GM23338 (cell line): ENCODE data around the gene CCDC69. TPM values are rescaled to one million over a fixed set of nuclear protein-coding genes. Genes with fewer than 3 reads are reported as not detected.

Source experiments
- ATAC-seq: fragments of 200-7000 bp; cut with Tn5 transposase; 3 replicates; pipeline ENCODE4 v1.9.1; 2020
- DNase-seq: peaks from one replicate; pipeline ENCODE4 v3.0.0-alpha.2; 2015; ENCODE audit warnings: low spot score
- H2AFZ ChIP-seq: fragments of 200-600 bp; sonication (generic); 2 replicates; pipeline ENCODE4 v1.8.0; 2016; ENCODE audit warnings: antibody characterized with exemption, mild to moderate bottlenecking, moderate library complexity
- H3F3A ChIP-seq: fragments of 200-600 bp; sonication (generic); replicated peaks from 2 replicates; pipeline ENCODE4 v1.8.0; 2017; ENCODE audit warnings: antibody characterized with exemption, mixed run types, low read depth
- H3K27ac ChIP-seq: fragments of 200-600 bp; sonication (generic); 2 replicates; pipeline ENCODE4 v1.6.1; 2016; ENCODE audit warnings: low read depth
- H3K27me3 ChIP-seq: fragments of 200-600 bp; sonication (generic); 2 replicates; pipeline ENCODE4 v1.8.0; 2016; ENCODE audit warnings: mild to moderate bottlenecking, mixed run types, moderate library complexity; ENCODE audit not compliant: insufficient read depth
- H3K36me3 ChIP-seq: fragments of 200-600 bp; sonication (generic); 2 replicates; pipeline ENCODE4 v1.8.0; 2016; ENCODE audit warnings: mild to moderate bottlenecking; ENCODE audit not compliant: insufficient read depth
- H3K4me1 ChIP-seq: fragments of 200-600 bp; sonication (generic); 2 replicates; pipeline ENCODE4 v1.8.0; 2016; ENCODE audit warnings: mild to moderate bottlenecking, moderate library complexity; ENCODE audit not compliant: insufficient read depth
- H3K4me2 ChIP-seq: fragments of 200-600 bp; sonication (generic); 2 replicates; pipeline ENCODE4 v1.7.1; 2017; ENCODE audit warnings: mixed run types
- H3K4me3 ChIP-seq: fragments of 200-600 bp; sonication (generic); 2 replicates; pipeline ENCODE4 v1.6.1; 2016; ENCODE audit warnings: mixed run types
- H3K79me2 ChIP-seq: fragments of 200-600 bp; sonication (generic); replicated peaks from 2 replicates; pipeline ENCODE4 v1.8.0; 2017; ENCODE audit warnings: mild to moderate bottlenecking; ENCODE audit not compliant: insufficient read depth
- H3K9me2 ChIP-seq: fragments of 200-600 bp; sonication (generic); 2 replicates; pipeline ENCODE4 v1.8.0; 2017; ENCODE audit not compliant: insufficient read depth
- H4K20me1 ChIP-seq: fragments of 200-600 bp; sonication (generic); replicated peaks from 2 replicates; pipeline ENCODE4 v1.8.0; 2017; ENCODE audit warnings: mild to moderate bottlenecking; ENCODE audit not compliant: insufficient read depth
- H3K27ac Mint-ChIP-seq: 2 replicates; pipeline ENCODE4 v1.8.0; 2020; ENCODE audit warnings: inconsistent platforms, mild to moderate bottlenecking, moderate library complexity, mixed read lengths
- H3K27me3 Mint-ChIP-seq: 3 replicates; pipeline ENCODE4 v1.8.0; 2022; ENCODE audit warnings: low read depth, mild to moderate bottlenecking, moderate library complexity, mixed read lengths, inconsistent platforms; ENCODE audit not compliant: insufficient read depth, poor library complexity
- H3K36me3 Mint-ChIP-seq: 3 replicates; pipeline ENCODE4 v1.8.0; 2021; ENCODE audit warnings: low read depth, mild to moderate bottlenecking, inconsistent platforms, moderate library complexity, mixed read lengths
- H3K4me1 Mint-ChIP-seq: 3 replicates; pipeline ENCODE4 v1.8.0; 2020; ENCODE audit warnings: mild to moderate bottlenecking, inconsistent platforms, mixed read lengths
- H3K4me3 Mint-ChIP-seq: 3 replicates; pipeline ENCODE4 v1.8.0; 2021; ENCODE audit warnings: moderate library complexity, mild to moderate bottlenecking, inconsistent platforms, mixed read lengths
- H3K9me3 Mint-ChIP-seq: 3 replicates; pipeline ENCODE4 v1.8.0; 2020; ENCODE audit warnings: moderate library complexity, mild to moderate bottlenecking, inconsistent platforms, mixed read lengths
- CTCF ChIP-seq, 2 experiments: fragments of 200-600 bp in 1 of 2; sonication (generic) in 1 of 2; conservative IDR thresholded peaks; 2 replicates each; pipeline versions ENCODE4 v1.5.1 to v1.6.1; 2016 to 2017; ENCODE audit warnings: antibody characterized with exemption in 2 of 2, low read depth in 2 of 2, mild to moderate bottlenecking in 2 of 2, moderate library complexity in 1 of 2
- EZH2phosphoT487 ChIP-seq: fragments of 200-600 bp; sonication (generic); IDR thresholded peaks from one replicate; pipeline ENCODE4 v1.8.1; 2018; ENCODE audit warnings: antibody characterized with exemption; ENCODE audit not compliant: unreplicated experiment
- JUNB ChIP-seq: IDR thresholded peaks from one replicate; pipeline ENCODE4 v1.6.1; 2016; ENCODE audit warnings: antibody characterized with exemption; ENCODE audit not compliant: unreplicated experiment
- NANOG ChIP-seq: IDR thresholded peaks from 2 replicates; pipeline ENCODE4 v1.6.1; 2016; ENCODE audit warnings: antibody characterized with exemption, borderline replicate concordance
- REST ChIP-seq: IDR thresholded peaks from one replicate; pipeline ENCODE4 v1.6.1; 2018; ENCODE audit warnings: antibody characterized with exemption; ENCODE audit not compliant: unreplicated experiment
- STAT1 ChIP-seq: IDR thresholded peaks from one replicate; pipeline ENCODE4 v1.6.1; 2016; ENCODE audit warnings: antibody characterized with exemption; ENCODE audit not compliant: unreplicated experiment
- ZNF114 ChIP-seq: fragments of 250-450 bp; sonication (Bioruptor Pico); IDR thresholded peaks from 2 replicates; pipeline ENCODE4 v1.5.0; 2020; ENCODE audit warnings: mild to moderate bottlenecking, moderate library complexity
- ZNF462 ChIP-seq: fragments of 250-450 bp; sonication (Bioruptor Pico); IDR thresholded peaks from 2 replicates; pipeline ENCODE4 v1.5.0; 2020; ENCODE audit warnings: mild to moderate bottlenecking, moderate library complexity
- polyA plus RNA-seq: library from polyadenylated mRNA; unstranded; fragments of >200 nt; fragmentation: Nextera tagmentation; extraction: Ambion mirVana; gene quantifications from 2 replicates; pipeline ENCODE4 v1.2.1, GENCODE V29; 2016
- total RNA-seq: library from RNA; depleted of rRNA; stranded (reverse); fragments of >200 nt; shearing (Covaris generic); gene quantifications from 2 replicates; pipeline ENCODE4 v1.2.3, GENCODE V29; 2014

Gene CCDC69
- total and polyA plus RNA-seq, 2 experiments from 2014 or later: 2.7 to 5.3 TPM

- Histone ChIP-seq H3K79me2 (peaks cover 6% of the 10 kb centered on the region; the same call in 1 of the 2 replicates), H3K4me2 (no peak overlapping the region), H3K9me2 (no peaks in the 10 kb centered on the region), H4K20me1 (no peaks in the 10 kb centered on the region), H3K36me3 (no peaks in the 10 kb centered on the region), H2AFZ (no peak overlapping the region), H3F3A (no peaks in the 10 kb centered on the region), H3K4me1 (peaks cover 27% of the 10 kb centered on the region), H3K4me3 (no peak overlapping the region), H3K27ac (no peak overlapping the region), H3K27me3 (no peaks in the 10 kb centered on the region)
- H3K9me3 Mint-ChIP-seq: no peaks in the 10 kb centered on the region
- H3K36me3 Mint-ChIP-seq: no peaks in the 10 kb centered on the region
- H3K4me3 Mint-ChIP-seq: no peak overlapping the region
- peaks cover 25% of the 10 kb centered on the region for H3K4me1 Mint-ChIP-seq
- H3K27me3 Mint-ChIP-seq: peaks cover 10% of the 10 kb centered on the region
- H3K27ac Mint-ChIP-seq: no peak overlapping the region
- DNase-seq (no peak), ATAC-seq (no peak)
- TF ChIP-seq REST (no peak), NANOG (no peak), CTCF (conservative IDR thresholded peaks at IDR 0.05; ENCODE audit: low read depth in 2 of 2) (no peak), STAT1 (no peak)
Measured at GRCh38 chr5:151249281-151249680, 25.4 kb upstream of the CCDC69 start.

- Histone ChIP-seq H3F3A (no peaks in the 10 kb centered on the region), H3K27me3 (no peaks in the 10 kb centered on the region), H3K36me3 (no peaks in the 10 kb centered on the region), H2AFZ (no peak overlapping the region), H3K79me2 (no peaks in the 10 kb centered on the region), H4K20me1 (no peaks in the 10 kb centered on the region), H3K4me3 (no peak overlapping the region), H3K4me1 (peaks cover 21% of the 10 kb centered on the region), H3K4me2 (no peak overlapping the region), H3K27ac (no peak overlapping the region), H3K9me2 (no peaks in the 10 kb centered on the region)
- DNase-seq: no peak
- TF ChIP-seq ZNF462 (CRISPR knock-in tag) (no peak), STAT1 (no peak), EZH2phosphoT487 (no peak), CTCF (conservative IDR thresholded peaks at IDR 0.05; ENCODE audit: low read depth in 2 of 2) (no peak), ZNF114 (no peak), JUNB (no peak)
- peaks cover 10% of the 10 kb centered on the region for H3K27me3 Mint-ChIP-seq
- no peaks in the 10 kb centered on the region for H3K36me3 Mint-ChIP-seq
- H3K4me1 Mint-ChIP-seq: peaks cover 19% of the 10 kb centered on the region
- H3K9me3 Mint-ChIP-seq: no peaks in the 10 kb centered on the region
- no peak for ATAC-seq
- no peak overlapping the region for H3K4me3 Mint-ChIP-seq
- no peak overlapping the region for H3K27ac Mint-ChIP-seq
Measured at GRCh38 chr5:151248651-151249050, 24.8 kb upstream of the CCDC69 start.
